ENCODE data around the gene PSD2.

Gene PSD2

DNA sequence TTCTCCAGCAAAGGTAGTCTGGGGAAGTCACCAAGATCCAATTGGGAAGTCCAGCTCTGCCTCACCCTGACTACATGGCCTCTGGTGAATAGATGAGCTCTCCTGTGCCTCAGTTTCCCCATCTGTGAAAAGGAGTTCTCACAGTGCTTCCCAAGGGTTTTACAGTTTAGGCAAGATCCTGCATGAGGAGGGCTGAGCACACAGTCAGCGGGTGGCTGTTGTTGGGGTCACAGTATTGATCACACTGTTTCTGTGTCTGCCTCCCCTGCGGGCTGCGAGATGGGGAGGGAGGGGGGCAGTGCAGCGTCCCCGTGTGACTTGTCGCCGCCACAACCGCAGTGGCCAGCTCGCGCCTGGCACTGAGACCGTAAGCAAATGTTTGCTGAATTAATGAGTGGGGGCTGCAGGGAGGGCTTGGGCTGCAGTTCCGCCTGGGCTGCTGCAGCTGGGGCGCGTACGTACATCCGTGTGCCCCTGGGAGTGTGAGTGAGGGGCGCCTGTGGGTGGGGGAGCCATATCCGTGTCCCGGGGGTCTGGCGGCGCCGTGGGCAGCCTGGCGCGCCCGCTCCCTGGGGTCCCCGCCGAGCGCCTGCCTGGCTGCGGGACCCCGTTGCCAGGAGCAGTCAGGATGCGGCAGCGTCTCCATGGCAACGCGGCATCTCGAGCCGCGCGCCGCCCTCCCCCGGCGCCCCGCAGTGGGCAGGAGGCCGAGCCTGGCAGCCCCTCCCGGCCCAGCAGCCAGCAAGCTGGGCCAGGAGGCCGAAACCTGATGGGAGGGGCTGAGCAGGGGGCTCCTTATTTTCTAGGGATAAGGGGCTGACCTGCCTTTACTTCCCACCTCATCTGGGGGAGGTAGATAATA lies 31.4 kb upstream of the PSD2 start:
- DNase-seq: no peak

DNA sequence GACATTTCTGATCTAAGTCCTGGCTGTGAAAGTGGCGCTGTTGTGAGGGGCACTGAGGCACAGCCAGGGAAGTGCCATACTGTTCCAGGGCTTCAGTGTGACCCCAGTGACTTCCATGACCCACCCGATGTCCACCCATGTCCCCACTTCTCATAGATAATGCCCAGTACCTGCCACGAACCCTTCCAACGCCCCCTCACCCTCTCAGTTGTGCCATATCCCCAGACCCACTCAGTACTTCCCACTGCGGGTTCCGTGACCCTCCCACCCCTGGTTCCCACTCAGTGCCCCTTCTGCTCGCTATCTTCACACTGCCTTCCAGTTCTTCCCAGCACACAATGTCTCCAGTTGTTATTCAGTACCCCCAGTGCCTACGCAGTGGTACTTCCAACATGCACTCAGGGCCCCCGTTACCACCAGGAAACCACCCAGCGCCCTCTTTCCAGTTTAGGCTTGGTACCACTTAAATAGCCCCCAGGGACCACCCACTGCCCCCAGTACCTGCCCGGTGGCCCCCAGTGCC lies 30.7 kb upstream of the PSD2 start:
- no peak for DNase-seq

DNA sequence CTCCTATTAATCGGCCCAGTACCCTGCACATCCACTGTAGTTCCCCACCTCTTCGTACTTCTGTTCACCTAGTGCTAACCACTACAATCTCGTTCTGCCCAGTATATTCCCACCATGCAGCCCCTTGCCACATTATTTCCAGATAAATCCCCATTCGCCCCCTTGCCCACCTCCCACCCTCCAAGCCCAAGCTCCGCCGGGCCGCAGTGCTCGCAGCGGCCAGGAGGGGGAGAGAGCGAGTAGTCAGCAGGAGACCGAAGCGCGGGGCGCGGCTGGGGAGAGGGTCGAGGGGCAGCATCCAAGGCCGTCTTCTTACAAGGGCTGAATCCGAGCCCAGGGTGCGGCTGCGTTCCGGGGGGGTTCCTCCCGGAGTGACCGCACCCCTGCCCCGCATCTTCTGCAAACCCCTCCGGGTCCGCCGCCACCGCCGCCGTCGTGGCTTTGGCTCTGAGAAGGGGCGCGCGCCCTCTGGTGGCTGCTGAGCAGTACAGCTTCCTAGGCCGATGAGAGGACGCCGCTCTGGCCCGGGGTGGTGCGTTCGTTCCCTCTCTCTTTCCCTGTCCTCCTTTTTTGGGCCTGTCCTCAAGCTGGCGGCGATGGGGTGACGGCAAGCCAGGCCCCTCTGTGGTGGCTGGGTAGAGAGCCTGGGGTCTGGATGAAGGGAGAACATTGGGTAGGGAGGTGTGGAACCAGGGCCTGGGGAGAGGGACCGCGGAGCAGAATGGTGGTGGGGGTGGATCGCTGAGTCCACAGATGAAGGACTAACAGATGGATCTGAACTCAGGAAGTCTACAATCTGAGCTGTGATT lies 30.0 kb upstream of the PSD2 start:
- peak; percentile 76 to 82 for DNase-seq

DNA sequence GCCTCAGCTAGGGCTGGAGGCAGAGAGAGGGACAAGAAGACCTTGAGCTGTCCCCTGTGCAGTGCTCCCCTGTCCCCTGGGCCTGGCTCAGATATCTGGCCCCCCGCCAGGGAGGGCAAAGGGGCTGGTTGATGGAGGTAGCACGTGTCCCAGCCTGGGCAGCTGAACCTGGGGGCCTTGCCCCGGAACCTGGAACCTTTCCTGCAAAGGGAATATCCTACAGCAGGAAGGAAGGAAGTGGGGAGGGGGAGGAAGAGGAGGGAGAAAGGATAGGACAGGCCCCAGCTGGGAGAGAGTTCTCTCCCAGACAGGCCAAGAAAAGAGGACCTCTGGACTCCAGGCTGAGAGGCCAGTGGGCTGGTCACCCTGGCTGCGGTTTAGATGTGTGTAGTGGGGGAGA lies 27.6 kb upstream of the PSD2 start:
- no peak for DNase-seq

DNA sequence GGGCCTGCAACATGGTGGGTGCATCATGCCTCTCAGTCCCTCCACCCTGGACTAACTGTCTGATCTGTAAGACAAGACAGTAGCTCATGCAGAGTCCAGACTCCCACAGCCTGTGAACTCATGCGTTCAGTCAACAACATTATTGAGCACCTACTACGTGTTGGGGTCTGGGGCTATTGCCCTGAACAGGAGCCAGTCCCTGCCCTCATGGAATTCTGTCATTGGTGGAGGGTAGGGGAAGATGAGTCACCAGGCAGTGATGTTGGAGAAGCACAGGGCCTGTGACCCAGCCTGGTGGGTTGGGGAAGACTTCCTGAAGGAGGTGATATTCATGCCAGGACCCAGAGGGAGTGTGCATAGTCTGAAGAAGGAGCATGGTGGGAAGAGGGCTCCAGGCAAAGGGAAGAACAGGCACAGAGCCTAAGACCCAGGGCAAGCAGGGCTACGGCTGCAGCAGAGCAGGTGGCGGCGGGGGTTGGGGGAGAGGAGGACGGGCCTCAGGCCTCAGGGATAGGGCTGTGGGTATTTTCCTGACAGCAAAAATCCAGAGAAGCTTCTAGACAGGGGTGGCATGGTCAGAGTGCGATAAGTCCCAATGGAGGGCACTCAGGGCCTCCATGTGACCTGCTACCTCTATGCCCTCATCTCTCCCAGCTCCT lies 26.7 kb upstream of the PSD2 start:
- no peak for DNase-seq

DNA sequence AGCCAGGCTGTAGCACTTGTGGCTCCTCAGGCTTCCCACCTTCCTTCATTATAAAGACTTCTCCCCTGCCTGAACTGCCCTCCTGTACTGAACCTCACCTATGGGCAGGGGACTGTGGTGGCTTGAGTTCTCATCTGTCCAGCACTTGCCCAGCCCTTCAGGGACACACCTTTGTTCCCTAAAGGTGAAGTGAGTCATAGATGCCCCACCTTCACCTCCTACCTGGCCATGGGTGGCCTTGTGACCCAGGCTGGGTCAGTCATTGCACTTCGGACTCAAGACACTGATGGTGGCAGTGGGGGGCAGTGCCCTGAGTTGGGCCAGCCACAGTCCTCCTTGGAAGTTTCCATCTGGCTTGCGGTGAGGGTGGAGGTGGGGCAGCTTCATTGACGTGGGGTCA lies 26.1 kb upstream of the PSD2 start:
- DNase-seq: no peak

DNA sequence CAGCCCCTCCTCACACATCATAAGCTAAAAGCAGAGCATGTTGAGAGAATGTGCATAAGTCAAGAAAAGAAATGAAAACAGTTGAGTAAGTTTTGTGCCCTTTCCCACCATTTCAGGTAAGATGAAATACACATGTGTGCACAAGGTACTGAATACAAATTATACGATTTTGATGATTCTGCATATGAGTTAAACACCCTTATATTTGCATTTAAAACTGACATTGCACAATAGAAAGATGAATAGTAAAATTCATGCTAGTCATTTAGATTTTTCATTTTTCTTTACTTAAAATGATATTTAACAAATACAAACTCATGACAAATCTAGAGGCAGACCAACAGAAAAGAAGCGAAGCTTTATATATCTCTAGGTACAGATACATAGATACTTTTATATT lies 24.9 kb upstream of the PSD2 start:
- DNase-seq: no peak

DNA sequence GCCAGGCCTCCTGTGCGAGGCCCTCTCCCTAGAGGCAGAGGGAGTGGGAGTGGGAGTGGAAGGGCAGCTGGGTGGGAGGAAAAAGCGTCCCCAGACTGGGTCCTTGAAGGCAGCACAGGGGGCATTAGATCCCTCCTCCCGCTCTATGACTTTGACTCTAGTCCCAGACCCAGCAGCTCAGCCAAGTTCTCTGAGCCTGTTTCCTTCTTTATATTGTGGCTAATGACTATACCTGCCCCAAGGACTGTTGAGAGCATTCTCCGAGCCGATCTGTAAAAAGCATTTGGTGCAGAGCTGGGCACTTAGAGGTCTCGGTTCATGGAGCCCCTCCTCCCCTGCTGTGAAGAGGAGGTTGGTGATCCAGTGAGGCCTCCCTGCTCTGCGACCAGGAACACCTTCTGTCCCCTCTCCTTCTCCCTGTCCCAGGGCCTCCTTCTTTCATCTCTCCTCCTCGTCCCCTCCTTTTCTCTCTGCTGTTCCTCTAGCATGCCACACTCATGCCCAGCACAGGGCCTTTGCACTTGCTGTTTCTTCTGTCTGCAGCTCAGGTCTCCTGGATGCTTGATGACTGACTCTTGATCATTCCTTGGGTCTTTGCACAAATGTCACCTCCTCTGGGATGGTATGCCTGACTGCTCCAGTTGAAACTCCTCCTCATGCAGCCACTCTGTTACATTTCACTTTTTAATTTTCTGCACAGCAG lies 23.4 kb upstream of the PSD2 start:
- DNase-seq: no peak

DNA sequence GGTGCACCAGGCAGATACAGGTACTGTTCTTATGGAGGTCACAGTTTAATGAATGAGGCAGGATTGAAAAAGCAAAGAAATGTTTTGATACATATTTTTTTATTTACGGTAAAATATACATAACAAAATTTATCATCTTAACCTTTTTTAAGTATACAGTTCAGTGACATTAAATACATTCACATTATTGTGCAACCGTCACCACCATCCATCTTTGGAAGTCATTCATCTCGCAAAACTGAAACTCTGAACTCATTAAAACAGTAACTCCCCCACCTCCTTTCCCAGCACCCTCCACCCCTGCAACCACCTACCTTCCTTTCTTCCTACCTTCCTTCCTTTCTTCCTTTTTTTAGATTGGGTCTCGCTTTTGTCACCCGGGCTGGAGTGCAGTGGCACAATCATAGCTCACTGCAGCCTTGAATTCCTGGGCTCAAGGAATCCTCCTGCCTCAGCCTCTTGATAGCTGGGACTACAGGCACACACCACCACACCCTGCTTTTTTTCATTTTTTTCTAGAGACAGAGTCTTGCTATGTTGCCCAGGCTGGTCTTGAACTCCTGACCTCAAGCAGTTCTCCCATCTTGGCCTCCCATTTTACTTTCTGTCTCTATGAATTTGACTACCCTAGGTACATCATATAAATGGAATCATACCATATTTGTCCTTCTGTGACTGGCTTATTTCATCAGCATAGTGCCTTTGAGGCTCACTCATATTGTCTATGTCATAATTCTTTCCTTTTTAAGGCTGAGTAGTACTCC lies 22.5 kb upstream of the PSD2 start:
- DNase-seq: no peak

DNA sequence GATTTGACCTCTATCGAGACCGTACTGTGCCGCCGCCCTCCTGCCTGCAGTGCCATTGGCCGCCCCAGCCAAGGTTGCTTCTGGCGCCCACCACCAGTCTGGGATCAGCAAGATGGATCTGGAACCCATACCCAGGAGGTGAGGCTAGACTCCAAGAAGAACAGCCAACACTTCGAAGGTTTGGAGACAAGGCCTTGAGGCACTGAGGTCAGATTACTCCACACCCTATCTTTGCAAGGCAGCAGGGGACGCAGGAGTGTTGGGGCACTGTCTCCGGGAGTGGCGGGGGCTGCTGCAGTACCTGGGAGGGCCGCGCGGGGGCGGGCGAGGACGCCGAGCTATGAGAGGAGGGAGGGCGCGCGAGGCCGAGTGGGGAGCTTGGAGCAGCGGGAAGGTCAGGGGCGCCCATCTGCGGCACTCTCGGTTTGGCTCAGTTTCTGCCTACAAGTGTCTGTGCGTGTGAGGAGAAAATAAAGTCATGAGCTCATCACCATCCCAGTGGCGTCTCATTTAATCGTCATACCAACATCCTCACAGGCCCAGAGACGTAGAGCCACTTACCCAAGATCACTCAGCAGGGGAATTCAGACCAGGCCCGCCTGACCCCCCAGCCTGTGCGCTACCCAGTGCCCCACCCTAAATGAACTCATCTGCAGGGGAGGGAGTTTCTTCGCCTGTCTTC lies 20.5 kb upstream of the PSD2 start:
- DNase-seq: peak; percentile 60 to 74

DNA sequence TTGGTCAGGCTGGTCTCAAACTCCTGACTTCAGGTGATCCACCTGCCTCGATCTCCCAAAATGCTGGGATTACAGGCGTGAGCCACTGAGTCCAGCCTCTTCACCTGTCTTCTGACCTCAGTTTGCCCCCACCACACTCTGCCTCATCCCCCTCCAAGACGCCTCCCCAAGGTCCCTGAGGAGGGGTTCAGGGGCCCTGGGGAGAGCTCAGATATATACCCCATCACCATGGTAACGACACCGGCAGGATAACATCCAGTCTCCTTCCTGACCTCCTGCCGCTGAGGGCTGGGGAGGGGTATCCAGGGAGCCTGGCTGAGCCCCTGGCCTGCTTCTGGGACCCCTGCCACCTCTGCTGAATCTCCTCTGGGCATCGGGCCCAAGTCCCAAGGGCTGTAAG lies 19.7 kb upstream of the PSD2 start:
- DNase-seq: no peak

DNA sequence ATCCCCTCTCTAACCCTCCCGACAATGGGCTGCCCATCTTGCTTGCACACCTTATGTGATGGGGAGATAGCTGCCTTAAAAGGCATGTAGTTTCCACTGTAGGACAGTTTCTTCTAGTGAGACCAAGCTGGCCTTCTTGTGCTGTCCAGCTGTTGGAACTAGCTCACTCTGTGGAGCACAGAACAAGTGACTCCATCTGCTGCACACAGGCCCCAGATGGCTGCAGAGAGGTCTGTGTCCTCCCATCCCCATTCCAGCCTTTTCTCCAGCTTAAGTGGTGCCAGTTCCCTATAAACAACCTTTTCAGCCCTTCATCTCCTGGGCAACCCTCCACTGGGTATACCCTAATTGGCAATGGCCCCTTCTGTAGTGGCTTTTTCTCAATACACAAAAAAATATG lies 18.7 kb upstream of the PSD2 start:
- DNase-seq: no peak

DNA sequence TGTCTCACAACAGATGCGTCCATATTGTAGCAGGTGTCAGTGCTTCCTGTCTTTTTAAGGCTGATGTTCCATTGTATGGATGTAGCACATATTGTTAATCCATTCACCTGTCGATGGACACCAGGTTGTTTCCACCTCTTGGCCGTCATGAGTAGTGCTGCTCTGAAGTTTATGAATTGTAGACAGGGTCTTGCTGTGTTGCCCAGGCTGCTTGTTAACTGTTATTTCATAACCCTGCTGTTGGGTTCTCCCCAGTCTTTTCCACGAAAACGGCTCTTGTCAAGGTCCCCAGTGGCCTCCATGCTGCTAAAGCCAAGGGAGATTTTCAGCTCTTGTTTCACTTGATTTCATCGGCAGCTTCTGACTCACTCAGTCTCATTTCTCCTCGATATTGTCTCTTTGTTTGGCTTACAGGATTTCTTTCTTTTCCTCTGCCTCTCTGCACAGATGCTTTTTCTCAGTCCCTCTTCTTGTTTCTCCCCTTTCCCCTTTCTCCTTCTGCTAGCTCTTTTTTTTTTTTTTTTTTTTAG lies 12.1 kb upstream of the PSD2 start:
- no peak for DNase-seq

DNA sequence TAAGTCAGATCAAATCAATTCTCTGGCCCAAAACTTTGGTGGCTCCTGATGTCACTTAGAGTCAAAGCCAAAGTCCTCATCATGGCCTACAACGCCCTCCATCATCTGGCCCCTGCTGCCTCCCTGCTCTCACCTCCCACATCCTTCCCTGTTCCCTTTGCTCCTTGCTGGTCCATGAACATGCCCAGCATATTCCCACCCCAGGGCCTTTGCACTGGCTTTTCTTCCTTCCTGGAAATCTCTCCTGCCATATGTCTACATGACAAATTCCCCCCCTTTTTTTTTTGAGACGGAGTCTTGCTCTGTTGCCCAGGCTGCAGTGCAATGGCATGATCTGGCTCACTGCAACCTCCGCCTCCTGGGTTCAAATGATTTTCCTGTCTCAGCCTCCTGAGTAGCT lies 11.1 kb upstream of the PSD2 start:
- DNase-seq: no peak

DNA sequence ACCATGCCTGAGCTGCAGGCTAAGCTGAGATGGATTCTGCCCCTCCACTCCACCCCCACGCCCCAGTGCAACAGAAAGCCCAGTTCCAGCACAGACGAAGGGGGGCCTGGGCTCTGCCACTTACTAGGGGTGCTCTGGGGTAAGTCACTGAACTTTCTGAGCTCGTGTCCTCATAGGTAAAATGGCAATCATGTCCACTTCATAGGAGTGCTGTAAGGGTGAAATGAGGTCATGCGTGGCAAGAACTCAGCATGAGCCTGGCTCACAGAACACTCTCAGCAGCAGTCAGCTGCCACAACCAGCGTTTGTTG lies 8.4 kb upstream of the PSD2 start:
- DNase-seq: no peak

DNA sequence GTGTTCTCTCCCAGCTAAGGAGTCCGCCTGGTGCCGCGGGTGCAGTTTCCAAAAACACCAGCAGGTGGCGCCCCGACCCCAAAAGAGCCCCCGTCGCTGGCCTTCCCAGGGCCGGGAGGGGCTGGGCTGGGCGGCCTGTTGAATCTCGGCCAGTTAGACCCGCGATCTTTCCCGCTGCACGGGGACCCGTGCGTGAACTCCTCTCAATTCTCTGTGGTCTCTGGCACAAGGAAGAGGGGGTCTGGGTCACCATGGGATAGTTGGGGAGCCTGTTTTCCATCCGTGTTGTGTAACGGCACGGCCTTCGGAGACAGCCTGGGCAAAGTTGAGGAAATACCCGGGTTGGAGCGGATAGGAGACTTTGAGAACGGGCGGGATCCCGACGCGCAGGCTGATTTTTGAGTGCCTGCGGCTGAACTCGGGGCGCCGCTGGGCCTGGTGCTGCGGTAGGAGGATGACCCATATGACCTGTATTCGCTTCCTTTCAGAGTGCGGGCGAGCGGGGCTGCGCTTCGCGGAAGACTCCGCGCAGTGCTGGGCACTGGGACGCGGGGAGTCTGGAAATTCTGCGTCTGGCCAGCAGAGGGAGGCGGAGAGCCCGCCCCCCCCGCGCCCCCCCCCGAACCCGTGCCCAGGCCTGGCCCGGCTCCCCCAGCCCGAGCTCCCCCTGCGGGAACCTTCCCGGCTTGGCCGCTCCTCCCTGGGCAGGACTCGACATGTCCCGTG lies 7.9 kb upstream of the PSD2 start:
- peak; percentile 62 to 66 for DNase-seq

DNA sequence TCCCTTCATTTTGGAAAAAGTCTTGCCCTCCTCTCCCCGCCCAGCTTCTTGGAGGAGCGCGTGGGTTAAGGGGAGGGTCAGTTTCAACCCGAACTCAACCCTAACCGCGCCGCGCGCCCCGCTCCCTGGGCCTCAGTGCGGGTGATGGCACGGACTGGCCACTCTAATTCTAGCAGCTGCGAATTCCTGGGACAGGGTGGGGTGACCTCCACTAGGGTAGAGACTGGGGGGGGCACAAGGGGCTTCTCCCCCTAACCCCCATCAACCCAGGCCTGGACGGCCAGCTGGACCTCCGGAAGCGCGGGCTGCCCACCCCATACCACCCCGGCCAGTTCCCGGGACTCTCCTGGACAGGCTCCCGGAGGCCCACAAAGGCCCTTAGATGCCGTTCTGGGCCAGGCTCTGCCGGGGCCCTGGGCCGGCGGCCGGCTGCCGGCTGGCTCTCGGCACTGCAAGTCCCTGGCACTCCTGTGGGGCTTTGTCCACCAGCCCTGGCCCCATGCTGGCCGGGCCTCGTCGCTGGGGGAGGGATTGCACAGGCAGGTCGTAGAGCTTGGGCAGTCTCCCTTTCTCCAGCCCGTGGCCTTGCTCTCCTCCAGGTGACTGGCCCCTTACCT lies 7.2 kb upstream of the PSD2 start:
- no peak for DNase-seq

DNA sequence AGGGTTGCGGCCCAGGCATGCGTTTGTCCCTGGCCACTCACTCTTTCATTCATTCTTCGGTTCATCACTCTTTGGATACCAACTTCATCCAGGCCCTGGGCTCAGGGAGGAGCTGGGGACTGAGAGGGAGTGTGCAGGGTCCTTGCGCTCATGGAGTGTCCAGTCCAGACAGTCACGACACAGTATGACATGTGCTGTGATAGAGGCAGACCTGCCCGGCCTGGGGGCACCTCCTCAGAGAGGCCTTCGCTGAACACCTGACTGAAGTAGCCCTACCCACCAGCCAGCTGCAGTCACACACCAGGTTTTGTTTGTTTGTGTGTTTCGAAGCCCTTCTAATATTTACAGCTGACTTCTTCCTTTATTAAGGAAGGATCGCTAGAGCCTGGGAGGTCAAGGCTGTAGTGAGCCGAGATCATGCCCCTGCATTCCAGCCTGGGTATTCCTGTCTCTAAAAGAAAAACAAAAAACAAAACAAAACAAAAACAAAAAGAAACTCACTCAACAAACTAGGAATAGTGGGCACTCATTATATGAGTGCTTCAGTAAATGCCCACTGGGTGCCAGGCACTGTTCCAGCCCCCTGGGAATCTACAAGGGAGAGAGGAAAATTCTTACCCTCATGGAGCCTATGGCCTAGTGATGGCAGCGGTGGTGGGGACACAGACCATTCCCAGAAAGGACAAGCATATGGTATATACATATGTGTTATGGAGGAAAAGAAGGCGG lies 6.3 kb upstream of the PSD2 start:
- no peak for DNase-seq

DNA sequence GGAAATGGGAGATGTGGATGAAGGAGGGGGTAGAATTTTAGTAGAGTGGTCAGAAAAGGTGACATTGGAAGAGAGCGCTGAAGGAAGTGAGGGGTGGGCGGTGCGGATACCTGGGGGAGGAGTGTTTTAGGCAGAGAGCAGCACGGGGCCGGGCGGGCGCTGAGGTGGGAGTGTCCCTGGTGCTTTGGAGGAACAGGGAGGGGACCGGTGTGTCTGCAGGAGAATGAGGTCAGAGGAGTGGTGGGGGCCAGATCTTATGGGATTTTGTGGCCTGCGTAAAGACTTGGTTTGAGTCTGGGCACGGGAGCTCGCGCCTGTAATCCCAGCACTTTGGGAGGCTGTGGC lies 5.8 kb upstream of the PSD2 start:
- no peak for DNase-seq

DNA sequence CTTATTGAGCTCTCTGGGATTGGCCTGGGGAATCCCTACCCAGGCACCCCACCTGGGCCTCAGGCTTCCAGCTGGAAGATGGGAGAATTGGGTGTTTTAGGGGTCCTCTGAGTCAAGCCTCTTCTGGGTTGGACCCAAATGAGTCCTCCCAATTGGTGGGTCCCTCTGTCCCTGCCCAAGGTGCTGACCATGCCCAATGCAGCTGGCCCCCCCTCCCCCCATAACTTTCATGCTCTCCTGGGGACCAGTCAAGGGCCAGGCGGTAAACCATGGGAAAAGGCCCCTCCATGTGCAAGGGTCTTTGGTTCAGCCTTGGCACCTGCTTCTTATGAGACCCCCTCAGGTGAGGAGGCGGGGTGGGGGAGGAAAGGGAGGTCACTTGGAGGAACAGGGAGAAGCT lies 3.4 kb upstream of the PSD2 start:
- DNase-seq: no peak
